NOMO-1 treated with DMSO at 0.1 percent for 48 hours (cell line): ENCODE results near the gene TRIM54.
"Not testable (repeated sequence)": the region's sequence is repeated elsewhere in the genome, so short reads cannot be mapped to it uniquely, and the experiment has no call there.

Experiments
- DNase-seq: peaks from one replicate; lab custom pipeline; 2025; ENCODE audit not compliant: unreplicated experiment; lab: John Stamatoyannopoulos, UW

TRIM54 gene

DNA sequence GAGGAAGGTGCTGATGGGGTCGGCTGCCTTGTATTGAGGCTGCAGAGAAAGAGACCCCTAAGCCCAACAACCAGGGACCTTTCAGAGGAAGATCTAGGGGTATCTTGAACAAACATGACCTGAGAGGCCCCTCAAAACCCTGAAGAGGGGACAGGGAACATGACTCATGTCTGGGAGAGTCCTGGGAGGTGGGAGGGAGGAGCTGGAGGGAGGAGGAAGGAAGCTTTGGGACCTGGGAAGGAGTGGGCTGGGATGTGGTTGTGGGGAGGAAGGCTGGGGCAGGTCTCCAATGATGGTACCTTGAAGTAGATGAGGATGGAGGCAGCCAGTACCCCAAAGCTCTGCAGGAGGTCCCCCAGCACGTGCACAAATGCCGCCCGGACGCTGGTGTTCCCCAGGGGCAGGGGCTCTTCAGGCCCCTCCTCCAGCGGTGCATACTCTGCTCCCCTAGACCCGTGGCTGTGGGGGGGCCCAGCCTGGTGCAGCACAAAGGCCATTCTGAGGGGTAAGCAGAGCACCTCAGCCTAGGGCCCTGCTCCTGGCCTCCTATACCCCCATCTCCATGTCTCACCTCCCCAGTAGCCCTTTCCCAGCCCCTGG, 25.3 kb upstream of the TRIM54 start:
- DNase-seq = no peak

GRCh38 chr2:27258051-27258450, 24.2 kb upstream of the TRIM54 start:
- no peak for DNase-seq

- no peak for DNase-seq
Observed at GRCh38 chr2:27261241-27261925, 20.8 kb upstream of the TRIM54 start.

DNA sequence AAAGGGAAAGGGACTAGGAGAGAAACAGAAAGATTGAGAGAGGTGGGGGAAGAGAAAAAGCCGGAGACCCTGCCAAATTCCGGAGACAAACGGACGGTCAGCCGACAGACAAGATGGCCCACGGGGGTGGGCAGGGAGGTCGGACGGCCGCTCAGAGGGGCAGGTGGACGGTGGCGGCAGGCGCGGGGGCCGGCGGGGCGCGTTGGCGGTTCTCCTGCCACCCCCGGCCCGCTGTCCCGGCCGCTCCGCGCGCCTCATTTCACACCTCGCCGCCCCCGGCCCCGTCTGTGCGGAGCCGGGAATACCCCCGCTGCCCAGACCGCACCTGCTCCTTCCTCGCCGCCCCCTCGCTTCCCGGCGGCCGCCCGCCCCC, 20.3 kb upstream of the TRIM54 start:
- DNase-seq = no peak

GRCh38 chr2:27262379-27263286, 19.6 kb upstream of the TRIM54 start, which contains the start of gene SLC30A3:
Gene SLC30A3 (minus strand): TSS chr2:27263047. CDS start chr2:27262906, 141 bp downstream.
- DNase-seq = peak; percentile 38

DNA sequence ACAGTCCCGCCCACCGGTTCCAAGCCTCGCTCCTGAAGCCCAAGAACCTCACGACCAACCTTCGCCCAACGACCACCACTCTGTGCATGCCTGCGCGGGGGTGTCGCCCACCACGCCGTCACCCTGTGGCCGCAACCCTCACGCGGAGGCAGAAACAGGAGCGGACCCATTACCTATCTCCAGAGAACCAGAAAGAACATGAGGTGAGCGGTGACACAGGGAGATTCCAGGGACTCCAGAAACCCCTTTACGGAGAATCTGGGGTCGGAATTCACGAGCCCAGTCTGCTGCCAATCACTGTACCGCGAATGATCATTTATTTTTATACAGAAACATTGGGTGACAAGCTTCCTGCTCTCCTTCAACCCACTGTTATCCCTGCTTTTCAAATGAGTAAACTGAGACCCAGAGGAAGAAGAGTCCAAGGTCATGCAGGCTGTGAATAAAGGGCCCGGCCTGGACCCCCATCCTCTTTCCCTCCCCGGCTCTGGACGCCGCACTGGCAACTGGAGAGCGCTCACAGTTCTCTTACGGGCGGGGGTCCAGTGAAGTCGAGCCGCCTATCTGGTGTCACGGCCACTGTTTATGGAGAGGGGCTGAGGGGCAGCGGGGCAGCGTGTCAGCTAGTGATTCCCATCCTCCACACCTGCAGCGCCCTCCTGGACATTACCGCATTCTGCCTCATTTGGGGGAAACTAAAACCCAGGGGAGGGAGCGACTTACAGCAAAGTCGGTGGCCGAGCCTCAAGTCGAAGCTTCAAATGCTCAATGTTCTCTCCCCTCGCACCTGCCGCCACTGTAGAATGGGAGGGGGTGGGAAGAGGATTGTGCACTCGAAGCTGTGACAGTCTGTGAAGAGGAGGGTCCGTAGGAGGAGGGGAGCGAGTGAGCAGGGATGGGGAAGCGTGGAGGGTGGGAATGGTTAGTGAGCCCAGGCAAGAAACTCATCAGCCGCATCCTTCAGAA, 18.7 kb upstream of the TRIM54 start:
- DNase-seq = no peak

DNA sequence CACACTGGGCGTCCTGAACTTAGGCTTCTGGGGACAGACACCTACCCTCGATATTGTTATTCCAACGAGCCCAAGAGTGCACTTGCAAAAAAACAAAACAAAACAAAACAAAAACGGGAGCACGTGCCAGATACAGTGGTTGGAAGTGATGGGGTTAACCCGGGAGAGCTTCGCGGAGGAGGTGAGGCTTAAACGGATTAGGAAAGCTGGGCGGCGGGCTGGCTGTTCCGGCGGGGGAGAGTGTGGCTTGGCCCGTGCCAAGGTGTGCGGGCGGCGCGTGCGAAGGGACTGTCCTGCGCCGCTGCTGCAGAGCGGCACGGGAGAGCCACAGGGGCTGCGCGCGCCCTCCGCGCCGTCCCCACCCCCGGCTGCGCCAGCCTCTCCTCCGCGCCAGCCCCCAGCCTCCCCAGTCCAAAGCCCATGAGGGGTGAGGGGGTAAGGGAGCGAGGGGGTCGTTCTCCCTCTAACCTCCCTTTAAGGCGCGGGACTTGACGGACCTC, 17.9 kb upstream of the TRIM54 start:
- DNase-seq = no peak

DNA sequence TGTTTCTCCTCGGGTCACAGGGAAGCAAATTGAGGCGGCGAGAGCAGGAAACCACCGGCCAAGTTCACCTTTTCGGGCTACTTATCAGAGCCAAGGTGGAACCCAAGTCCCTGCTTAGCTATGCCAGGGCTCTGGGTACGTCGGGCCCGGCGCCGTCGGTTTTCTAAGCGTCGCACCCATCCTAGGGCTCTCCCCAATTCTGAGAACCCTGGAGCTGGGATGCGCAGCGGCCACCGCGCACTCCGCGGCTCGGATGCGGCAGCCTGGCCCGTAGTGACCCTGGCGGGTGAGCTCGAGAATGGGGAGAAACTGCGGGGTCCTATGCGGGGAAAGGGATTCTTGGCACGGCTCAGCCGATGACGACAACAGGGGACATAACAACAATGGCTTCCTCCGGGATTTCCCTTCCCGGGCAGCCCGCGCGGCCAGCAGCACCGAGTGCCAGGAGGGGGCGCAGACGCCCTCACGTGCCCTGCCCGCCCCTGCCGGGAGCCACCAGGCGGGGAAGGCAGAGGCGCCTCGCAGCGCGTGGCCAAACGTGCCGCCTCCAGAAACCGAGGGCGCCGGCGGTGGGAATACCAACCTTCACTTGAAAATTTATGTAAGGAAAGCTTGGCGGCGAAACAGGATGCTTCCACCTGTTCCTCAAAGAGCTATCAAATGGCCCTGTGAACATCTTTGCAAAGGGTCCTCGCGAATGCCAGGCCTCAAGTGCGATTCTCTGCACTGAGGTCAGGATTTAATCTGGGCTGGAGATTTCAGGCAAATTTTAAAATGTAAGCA, 17.3 kb upstream of the TRIM54 start:
- no peak for DNase-seq

GRCh38 chr2:27265536-27265870, 16.7 kb upstream of the TRIM54 start:
- no peak for DNase-seq

DNA sequence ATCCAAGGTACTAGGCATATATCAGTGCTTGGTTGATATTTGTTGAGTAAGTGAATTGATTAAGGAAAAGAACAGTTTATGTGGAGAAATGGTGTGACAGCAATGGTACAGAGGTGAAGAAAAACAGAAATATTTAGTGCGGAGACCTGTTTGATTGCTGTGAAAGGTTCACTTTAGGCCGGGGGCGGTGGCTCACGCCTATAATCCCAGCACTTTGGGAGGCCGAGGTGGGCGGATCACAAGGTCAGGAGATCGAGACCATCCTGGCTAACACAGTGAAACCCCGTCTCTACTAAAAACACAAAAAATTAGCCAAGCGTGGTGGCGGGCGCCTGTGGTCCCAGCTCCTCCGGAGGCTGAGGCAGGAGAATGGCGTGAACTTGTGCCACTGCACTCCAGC, 13.9 kb upstream of the TRIM54 start:
- DNase-seq = not testable (repeated sequence)

GRCh38 chr2:27270131-27270530, 12.1 kb upstream of the TRIM54 start:
- DNase-seq = no peak

DNA sequence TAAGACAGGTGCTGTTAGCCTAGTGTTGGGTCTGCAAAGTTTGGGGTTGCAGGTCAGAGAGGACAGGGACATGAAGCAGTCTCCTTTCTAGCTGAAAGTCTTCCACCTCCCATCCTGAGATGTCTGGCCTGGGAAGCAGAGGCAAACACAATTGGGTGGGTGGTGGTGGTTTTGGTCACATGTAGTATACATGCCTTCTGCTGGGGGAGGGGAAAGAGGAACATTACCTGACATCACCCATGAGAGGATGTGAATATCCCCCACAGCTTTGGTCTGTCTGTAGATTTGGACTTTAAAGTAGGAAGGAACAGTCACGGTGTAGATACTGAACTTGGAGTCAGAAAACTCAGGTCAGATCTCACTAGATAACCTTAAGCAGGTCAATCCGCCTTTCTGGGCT, 11.6 kb upstream of the TRIM54 start:
- no peak for DNase-seq

GRCh38 chr2:27271631-27272340, 10.4 kb upstream of the TRIM54 start:
- no peak for DNase-seq

GRCh38 chr2:27272537-27273522, 9.4 kb upstream of the TRIM54 start:
- not testable (repeated sequence) for DNase-seq

GRCh38 chr2:27275211-27276150, 6.7 kb upstream of the TRIM54 start, which contains the start of gene DNAJC5G:
Gene DNAJC5G (plus strand): TSS chr2:27275433. CDS start chr2:27276729, 1,296 bp downstream.
- no peak for DNase-seq

GRCh38 chr2:27278010-27278409, 4.2 kb upstream of the TRIM54 start:
- DNase-seq = no peak

GRCh38 chr2:27280826-27281225, 1.4 kb upstream of the TRIM54 start:
- DNase-seq = no peak
